MG63 (cell line): Measurements from ENCODE around the gene PIK3CD. TPM values are rescaled to one million over a fixed set of nuclear protein-coding genes. Genes with fewer than 3 reads are reported as not detected.

Experiments used
- DNase-seq: peaks from one replicate; pipeline ENCODE4 v3.0.0-alpha.2; 2020
- H3K27me3 ChIP-seq: fragments of 250-450 bp; sonication (Bioruptor Pico); 2 replicates; pipeline ENCODE4 v1.5.1; 2020; ENCODE audit warnings: mild to moderate bottlenecking, moderate library complexity
- H3K36me3 ChIP-seq: fragments of 250-450 bp; sonication (Bioruptor Pico); 2 replicates; pipeline ENCODE4 v1.5.1; 2020; ENCODE audit warnings: mild to moderate bottlenecking, moderate library complexity
- H3K4me3 ChIP-seq: fragments of 250-450 bp; sonication (Bioruptor Pico); 2 replicates; pipeline ENCODE4 v1.5.1; 2020; ENCODE audit warnings: mild to moderate bottlenecking, moderate library complexity
- H3K9me3 ChIP-seq: fragments of 250-450 bp; sonication (Bioruptor Pico); 2 replicates; pipeline ENCODE4 v1.5.1; 2020; ENCODE audit warnings: mild to moderate bottlenecking, moderate library complexity
- total RNA-seq: library from RNA; depleted of rRNA; stranded (reverse); fragments of >200 nt; shearing (Covaris generic); gene quantifications from 2 replicates; pipeline ENCODE4 v1.2.3, GENCODE V29; 2014; ENCODE audit warnings: low replicate concordance; rRNA removed

PIK3CD gene
- total RNA-seq: 0.47 and 2.9 TPM in 2 replicates

DNA sequence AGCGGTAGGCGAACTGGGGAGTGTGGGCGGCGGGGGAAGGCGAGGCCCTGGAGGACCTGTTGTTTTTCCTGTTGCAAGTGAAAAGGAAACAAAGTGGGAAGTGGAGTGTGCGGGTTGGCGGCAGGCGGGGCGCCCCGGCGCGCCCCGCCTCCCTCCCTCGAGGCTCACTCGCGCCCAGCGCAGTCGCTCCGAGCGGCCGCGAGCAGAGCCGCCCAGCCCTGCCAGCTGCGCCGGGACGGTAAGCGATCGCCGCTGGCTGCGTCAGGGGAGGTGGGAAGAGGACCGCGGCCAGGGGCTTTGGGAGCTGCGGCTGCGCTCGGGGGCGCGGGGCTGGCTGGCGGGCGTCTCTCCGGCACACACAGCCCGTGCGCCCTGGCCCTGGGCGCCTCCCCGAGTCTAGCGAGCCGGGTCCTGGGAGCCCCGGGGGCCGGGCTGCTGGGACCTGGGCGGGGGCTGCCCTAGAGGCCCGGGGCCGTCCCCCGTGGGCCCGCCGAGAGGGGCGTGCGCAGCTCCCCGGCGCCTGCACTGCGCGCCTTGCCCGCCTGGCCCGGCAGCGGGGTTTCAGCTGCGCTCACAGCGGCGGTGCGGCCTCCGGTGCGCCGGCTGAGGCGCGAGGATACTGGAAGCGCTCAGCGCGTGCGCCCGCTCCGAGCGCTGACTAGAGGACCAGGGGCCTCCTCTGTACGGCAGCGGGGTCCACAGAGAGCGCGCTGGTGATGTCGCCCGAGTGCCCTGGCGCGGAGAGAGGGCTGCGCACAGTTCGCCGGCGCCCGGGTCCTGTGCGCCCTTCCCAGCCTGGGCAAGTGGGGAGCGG is at the start of gene PIK3CD:
PIK3CD (plus strand) TSS at position 167 of the 814 bp plus-strand sequence. CDS start 58,725 bp downstream, outside the sequence.
- DNase-seq: peak; percentile 55
- peak within 1 kb of the TSS; percentile 48 for H3K4me3 ChIP-seq
- H3K9me3 ChIP-seq: no peaks in the 10 kb centered on the region
- H3K27me3 ChIP-seq: peaks cover 6% of the 10 kb centered on the region; the same call in 1 of the 2 replicates
- H3K36me3 ChIP-seq: no peaks in the 10 kb centered on the region

DNA sequence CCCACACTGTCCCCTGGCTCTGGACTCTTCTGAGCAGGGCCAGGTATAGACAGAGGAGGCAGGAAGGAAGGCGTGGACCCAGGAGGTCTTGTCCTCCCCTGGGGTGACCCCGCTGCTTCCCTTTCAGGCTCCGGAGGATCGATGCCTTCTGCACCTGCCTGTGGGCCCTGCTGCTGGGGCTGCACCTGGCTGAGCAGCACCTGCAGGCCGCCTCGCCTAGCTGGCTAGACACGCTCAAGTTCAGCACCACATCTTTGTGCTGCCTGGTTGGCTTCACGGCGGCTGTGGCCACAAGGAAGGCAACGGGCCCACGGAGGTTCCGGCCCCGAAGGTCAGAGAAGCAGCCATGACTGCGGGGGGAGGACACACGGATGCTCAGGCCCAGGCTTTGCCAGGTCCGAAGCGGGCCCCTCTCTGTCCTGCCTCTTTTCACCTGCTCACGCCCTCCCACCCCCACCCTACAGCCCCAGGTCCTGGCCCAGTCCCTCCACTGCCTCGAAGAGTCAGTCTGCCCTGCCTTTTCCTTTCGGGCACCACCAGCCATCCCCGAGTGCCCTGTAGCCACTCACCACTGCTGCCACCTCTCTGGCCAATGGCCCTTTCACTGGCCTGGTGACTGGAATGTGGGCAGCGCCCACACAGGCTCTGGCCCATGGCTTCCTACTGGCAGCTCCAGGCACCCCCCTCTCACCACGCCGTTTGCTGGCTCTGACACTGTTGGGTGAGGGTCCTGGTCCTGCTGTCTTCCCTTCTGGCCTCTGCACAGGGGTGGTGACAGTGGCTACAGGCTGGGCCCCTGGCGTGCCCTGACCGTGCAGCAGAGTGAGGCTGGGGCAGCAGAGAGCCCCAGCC is 49.4 kb upstream of the PIK3CD start:
- Histone ChIP-seq H3K4me3 (no peak overlapping the region), H3K9me3 (no peaks in the 10 kb centered on the region), H3K36me3 (peaks cover 9% of the 10 kb centered on the region), H3K27me3 (no peaks in the 10 kb centered on the region)
- no peak for DNase-seq

DNA sequence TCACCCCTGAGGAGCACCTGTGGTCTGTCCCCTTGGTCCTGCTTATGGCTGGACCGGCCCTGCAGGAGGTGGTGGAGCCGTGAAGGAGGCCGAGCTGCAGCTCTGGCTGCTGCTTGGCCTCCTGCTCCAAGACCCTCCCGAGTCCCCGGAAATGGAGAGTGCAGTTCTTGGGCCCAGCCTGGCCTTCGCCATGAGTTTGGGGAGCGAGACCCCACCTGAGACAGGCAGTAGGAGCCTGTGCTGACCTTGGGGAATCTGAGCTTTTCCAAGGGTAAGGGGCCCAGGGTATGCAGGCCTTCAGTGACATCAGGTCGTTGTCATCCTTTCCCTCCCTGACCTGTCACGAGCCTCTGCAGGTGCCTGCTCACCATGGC is 48.8 kb upstream of the PIK3CD start:
- no peak for DNase-seq
- Histone ChIP-seq H3K4me3 (no peak overlapping the region), H3K9me3 (no peaks in the 10 kb centered on the region), H3K36me3 (peaks cover 9% of the 10 kb centered on the region), H3K27me3 (no peaks in the 10 kb centered on the region)

DNA sequence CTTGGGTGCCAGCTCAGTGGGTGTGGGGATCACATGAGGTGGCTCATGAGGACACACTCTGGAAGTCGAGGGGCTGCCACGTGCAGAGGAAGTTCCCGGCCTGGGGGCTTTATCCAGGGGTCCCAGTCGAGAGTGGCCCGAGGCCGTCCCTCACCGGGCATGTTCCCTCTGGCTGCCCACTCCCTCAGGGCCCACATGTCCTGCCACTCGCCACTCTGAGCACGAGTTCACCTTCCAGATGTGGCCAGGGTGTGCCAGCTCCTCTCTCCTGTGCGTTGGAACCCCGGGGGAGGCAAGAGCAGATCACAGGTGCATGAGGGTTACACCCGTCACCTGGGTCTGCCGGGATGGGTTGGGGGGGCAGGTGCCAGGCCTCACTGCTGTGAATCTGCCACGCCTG is 48.2 kb upstream of the PIK3CD start:
- no peaks in the 10 kb centered on the region for H3K9me3 ChIP-seq
- DNase-seq: no peak
- H3K4me3 ChIP-seq: no peak overlapping the region
- H3K36me3 ChIP-seq: peaks cover 9% of the 10 kb centered on the region
- H3K27me3 ChIP-seq: no peaks in the 10 kb centered on the region

- DNase-seq: no peak
- Histone ChIP-seq H3K4me3 (no peak overlapping the region), H3K27me3 (no peaks in the 10 kb centered on the region), H3K36me3 (peaks cover 9% of the 10 kb centered on the region), H3K9me3 (no peaks in the 10 kb centered on the region)
Observed at GRCh38 chr1:9603766-9604753, 47.5 kb upstream of the PIK3CD start.

DNA sequence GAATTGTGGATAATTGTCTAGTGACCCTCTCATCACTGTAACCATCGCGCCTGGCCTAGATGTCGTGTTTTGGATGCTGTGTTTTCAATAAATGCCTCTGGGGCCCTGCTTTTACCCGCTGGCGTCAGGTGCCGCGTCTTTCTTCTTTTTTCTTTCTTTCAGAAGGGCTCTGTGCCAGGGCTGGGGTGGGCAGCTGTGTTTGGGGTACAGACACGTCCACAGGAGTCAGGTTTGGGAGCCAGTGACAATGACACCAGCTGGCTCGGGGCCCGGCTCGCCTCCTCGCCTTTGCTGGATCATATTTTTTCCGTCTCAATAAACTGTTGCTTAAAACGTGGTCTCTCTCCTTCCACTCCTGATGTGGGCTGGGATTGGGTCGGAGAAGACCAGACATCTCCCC is 46.7 kb upstream of the PIK3CD start:
- no peak for DNase-seq
- Histone ChIP-seq H3K36me3 (peaks cover 7% of the 10 kb centered on the region), H3K4me3 (no peak overlapping the region), H3K9me3 (no peaks in the 10 kb centered on the region), H3K27me3 (no peaks in the 10 kb centered on the region)

DNA sequence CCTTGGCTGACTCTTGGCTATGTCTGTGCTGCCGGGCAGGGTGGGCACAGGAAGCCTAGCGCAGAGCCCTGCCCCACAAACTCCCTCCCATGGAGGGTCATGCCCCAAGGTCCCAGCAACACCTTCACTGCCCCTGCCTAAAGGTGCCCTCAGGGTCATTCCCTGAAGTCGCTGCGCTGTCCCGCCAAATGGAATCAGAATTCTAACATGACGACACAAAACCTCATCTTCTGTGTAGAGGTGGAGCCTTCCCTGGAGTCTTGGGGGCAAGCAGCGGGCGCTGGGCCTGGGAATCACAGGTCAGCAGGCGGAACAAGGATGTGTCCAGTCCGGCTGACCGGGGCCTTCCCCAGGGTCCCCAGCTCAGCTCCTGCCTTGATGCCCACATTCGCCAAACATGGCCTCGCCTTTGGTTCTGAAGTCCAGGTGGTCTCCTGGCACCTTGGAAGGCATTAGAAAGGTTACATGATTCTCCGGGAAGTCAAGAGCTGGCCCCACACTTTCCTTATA is 45.5 kb upstream of the PIK3CD start:
- H3K4me3 ChIP-seq: no peak overlapping the region
- peaks cover 10% of the 10 kb centered on the region for H3K36me3 ChIP-seq
- DNase-seq: no peak
- H3K9me3 ChIP-seq: no peaks in the 10 kb centered on the region
- no peaks in the 10 kb centered on the region for H3K27me3 ChIP-seq

DNA sequence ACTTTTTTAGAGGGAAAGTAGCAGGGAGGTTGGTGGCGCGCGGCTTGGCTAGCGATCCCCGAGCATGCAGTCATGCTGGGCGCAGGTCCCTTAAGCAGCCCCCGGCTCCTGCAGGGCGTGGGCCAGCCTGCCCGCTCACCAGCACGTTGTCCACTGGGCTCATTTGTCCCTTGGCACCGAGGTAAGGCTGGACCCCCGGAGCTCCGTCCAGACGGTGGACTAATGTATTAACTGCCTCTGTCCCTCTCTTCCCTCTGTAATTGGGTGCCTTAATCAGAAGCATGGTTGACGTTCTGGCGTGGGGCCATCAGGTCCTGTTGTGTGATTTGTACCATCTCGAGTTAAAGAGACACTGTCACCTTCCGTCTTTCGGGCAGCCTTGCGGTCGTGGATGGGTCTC is 45.1 kb upstream of the PIK3CD start:
- H3K9me3 ChIP-seq: no peaks in the 10 kb centered on the region
- no peaks in the 10 kb centered on the region for H3K27me3 ChIP-seq
- peaks cover 10% of the 10 kb centered on the region for H3K36me3 ChIP-seq
- no peak overlapping the region for H3K4me3 ChIP-seq
- no peak for DNase-seq

- Histone ChIP-seq H3K36me3 (peaks cover 10% of the 10 kb centered on the region), H3K4me3 (no peak overlapping the region), H3K27me3 (no peaks in the 10 kb centered on the region), H3K9me3 (no peaks in the 10 kb centered on the region)
- DNase-seq: no peak
Observed at GRCh38 chr1:9606948-9607347, 44.6 kb upstream of the PIK3CD start.

DNA sequence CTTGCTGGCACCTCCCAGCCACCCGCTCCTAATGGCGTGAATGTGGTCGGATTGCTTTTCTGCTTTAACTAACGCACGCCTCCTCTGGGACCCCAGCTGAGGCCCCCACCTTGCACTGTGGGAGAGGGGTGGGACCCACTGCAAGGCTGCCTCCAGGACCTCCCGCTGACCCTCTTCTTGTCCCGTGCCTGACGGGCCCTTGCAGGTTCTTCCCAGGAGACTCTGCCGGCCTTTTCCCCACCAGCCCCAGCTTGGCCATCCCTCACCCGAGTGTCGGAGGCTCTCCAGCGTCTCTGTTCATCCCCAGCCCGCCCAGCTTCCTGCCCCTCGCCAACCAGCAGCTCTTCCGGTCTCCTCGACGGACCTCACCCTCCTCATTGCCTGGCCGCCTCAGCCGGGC is 44.2 kb upstream of the PIK3CD start:
- Histone ChIP-seq H3K4me3 (no peak overlapping the region), H3K9me3 (no peaks in the 10 kb centered on the region), H3K36me3 (peaks cover 14% of the 10 kb centered on the region), H3K27me3 (no peaks in the 10 kb centered on the region)
- no peak for DNase-seq

DNA sequence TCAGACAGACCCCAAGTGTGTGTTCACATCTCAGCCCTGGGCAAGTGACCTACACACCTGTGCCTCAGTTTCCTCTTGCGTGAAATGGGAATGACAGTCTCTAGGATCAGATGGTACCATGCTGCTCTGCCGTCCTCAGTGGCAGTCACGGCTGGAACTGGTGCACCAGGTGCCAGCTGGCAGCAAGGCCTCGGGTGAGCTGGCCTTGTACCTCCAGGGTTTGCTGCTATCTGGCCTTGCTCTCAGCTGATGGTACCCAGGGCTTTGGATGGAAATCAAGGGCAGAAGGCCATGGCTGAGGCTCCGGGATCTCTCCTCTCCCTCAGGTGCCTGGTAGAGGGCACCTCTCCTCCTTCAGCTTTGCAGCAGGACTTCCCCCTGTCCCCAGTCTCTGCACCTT is 41.5 kb upstream of the PIK3CD start:
- DNase-seq: no peak
- peaks cover 14% of the 10 kb centered on the region for H3K36me3 ChIP-seq
- no peak overlapping the region for H3K4me3 ChIP-seq
- no peaks in the 10 kb centered on the region for H3K9me3 ChIP-seq
- H3K27me3 ChIP-seq: no peaks in the 10 kb centered on the region

DNA sequence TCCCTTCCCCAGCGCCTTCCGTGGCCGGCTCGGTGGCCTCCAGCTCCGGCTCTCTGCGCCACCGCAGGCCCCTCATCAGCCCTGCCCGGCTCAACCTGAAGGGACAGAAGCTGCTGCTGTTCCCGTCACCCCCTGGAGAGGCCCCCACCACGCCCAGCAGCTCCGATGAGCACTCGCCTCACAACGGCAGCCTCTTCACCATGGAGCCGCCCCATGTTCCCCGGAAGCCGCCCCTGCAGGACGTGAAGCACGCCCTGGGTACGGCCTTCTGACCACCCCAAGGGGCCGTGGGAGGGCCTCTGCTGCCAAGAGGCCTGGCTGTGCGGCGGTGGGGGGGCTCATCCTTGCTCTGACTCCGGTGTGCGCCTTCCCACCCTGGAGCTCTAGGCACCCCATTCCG is 41.0 kb upstream of the PIK3CD start:
- Histone ChIP-seq H3K4me3 (no peak overlapping the region), H3K27me3 (no peaks in the 10 kb centered on the region), H3K9me3 (no peaks in the 10 kb centered on the region), H3K36me3 (peaks cover 14% of the 10 kb centered on the region)
- no peak for DNase-seq

DNA sequence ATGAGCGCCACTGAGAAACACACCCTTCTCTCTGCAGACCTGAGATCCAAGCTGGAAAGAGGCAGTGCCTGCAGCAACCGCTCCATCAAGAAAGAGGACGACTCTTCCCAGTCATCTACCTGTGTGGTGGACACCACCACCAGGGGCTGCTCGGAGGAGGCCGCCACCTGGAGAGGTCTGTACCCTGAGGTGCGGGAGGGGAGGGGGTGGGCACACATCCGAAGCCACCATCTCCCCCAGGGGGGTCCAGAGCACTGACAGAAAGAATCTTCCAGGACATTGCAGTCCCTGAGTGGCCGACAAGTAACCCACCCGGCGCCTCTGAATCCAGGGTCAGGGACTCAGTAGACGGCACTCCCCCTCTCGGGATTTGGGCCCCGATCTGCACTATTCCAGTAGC is 39.8 kb upstream of the PIK3CD start:
- Histone ChIP-seq H3K27me3 (no peaks in the 10 kb centered on the region), H3K4me3 (no peak overlapping the region), H3K9me3 (no peaks in the 10 kb centered on the region), H3K36me3 (peaks cover 14% of the 10 kb centered on the region)
- DNase-seq: no peak

GRCh38 chr1:9612162-9612845 is 39.2 kb upstream of the PIK3CD start:
- Histone ChIP-seq H3K36me3 (peaks cover 14% of the 10 kb centered on the region), H3K4me3 (no peak overlapping the region), H3K9me3 (no peaks in the 10 kb centered on the region), H3K27me3 (no peaks in the 10 kb centered on the region)
- DNase-seq: no peak

DNA sequence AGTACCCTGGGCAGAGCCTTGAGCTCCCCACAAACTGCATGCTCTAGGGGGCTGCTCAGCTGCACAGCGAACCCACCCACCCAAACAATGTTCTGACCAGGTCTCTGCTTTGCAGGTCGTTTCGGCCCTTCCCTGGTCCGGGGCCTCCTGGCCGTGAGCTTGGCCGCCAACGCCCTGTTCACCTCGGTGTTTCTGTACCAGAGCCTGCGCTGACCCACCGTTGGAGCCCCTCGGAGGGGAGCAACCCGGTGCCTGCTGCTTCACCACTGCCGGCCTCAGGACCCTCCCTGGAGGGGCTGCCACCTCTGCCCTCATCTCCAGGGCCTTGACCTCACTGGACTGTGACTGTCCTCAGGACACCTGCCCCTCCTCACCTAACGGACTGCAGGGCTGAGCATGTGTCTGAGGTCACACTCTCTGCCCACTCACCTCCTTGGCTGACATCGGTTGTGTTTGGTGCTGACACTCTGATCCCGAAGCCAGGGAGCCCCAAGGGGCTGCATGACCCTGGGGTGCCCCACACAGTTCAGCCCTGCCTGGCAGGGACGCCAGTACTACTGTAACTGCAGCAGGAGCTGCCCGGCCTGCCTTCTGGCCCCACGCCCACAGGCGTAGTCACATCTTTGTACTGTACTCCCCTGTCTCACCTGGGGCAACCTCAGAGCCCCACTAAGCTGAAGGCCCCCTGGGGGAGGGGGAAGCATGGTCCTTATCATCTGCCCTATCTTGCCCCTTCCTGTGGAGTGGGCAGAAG is 38.5 kb upstream of the PIK3CD start:
- DNase-seq: no peak
- H3K9me3 ChIP-seq: no peaks in the 10 kb centered on the region
- H3K4me3 ChIP-seq: no peak overlapping the region
- peaks cover 14% of the 10 kb centered on the region for H3K36me3 ChIP-seq
- no peaks in the 10 kb centered on the region for H3K27me3 ChIP-seq
